ENCODE measurements around the gene CNTNAP5. TPM values are rescaled to one million over a fixed set of nuclear protein-coding genes. Genes with fewer than 3 reads are reported as not detected.

The CNTNAP5 gene
- total and polyA plus RNA-seq, 4 donors: not detected

DNA sequence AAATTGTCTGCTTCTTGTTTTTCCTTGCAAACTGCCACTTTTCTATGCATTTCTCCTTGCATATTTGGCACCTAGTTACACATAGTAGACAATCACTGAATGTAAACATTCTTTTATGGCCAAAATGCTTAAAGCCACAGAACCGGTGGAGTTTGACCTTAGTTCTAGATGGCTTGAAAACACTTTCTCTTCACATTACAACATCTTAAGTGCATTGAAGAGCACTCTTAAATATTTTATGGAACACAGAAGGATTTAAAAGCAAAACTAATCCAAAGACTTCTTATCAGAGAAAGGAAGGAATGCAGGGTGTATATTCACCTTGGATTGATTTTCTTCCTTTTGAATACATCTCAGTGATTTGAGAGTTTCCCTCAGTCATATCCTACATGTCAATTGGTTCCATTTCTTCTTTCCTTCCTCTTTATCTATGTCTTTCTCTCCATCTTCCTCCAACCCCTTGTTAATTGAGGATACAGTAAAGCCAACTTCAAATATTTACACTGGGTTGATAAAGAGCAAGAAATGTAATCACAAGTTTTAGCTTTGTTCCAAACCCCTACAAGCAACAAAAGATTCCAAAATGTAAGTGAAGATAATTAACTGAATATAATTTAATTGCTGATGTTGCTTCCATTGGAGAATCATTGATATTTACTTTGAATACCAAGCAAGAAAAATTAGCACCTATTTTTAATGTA lies 548.0 kb downstream of the CNTNAP5 start:
- Histone ChIP-seq H3K27me3 (ENCODE audit: control insufficient read depth in 4 of 4, insufficient read depth in 4 of 4, low read length in 3 of 4) (no peaks in the 10 kb centered on the region), H3K36me3 (ENCODE audit: control insufficient read depth in 4 of 4, insufficient read depth in 3 of 4, low read depth in 1 of 4, low read length in 3 of 4) (no peaks in the 10 kb centered on the region), H3K9ac (ENCODE audit: low read depth in 1 of 2, low read length in 2 of 2) (no peak overlapping the region), H3K27ac (ENCODE audit: low read depth in 1 of 2, low read length in 2 of 2) (no peak overlapping the region), H3K9me3 (ENCODE audit: control insufficient read depth in 4 of 4, low read length in 3 of 4) (no peaks in the 10 kb centered on the region), H3K4me1 (ENCODE audit: control insufficient read depth in 4 of 4, insufficient read depth in 4 of 4, low read length in 3 of 4) (peaks cover 0 to 9% (median 1%) of the 10 kb centered on the region in 4 donors), H3K4me3 (ENCODE audit: low read depth in 1 of 3, low read length in 3 of 3) (no peak overlapping the region)
- DNase-seq (ENCODE audit: low spot score): no peak
- WGBS: 30% methylated on average over 1 of the region's 1 CpG
- TF ChIP-seq, protein P1, sequence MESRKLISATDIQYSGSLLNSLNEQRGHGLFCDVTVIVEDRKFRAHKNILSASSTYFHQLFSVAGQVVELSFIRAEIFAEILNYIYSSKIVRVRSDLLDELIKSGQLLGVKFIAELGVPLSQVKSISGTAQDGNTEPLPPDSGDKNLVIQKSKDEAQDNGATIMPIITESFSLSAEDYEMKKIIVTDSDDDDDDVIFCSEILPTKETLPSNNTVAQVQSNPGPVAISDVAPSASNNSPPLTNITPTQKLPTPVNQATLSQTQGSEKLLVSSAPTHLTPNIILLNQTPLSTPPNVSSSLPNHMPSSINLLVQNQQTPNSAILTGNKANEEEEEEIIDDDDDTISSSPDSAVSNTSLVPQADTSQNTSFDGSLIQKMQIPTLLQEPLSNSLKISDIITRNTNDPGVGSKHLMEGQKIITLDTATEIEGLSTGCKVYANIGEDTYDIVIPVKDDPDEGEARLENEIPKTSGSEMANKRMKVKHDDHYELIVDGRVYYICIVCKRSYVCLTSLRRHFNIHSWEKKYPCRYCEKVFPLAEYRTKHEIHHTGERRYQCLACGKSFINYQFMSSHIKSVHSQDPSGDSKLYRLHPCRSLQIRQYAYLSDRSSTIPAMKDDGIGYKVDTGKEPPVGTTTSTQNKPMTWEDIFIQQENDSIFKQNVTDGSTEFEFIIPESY (IDR thresholded peaks at IDR 0.05): no peak
- TF ChIP-seq MAX (IDR thresholded peaks at IDR 0.05) (no peak), YY1 (IDR thresholded peaks at IDR 0.05) (no peak), TAF1 (conservative IDR thresholded peaks at IDR 0.05) (no peak), GABPA (IDR thresholded peaks at IDR 0.05 in 1 of 2, conservative IDR thresholded peaks at IDR 0.05 in 1 of 2) (no peak), EGR1 (IDR thresholded peaks at IDR 0.05; ENCODE audit: low read depth in 2 of 2) (no peak), FOXA2 (IDR thresholded peaks at IDR 0.05) (no peak), JUND (IDR thresholded peaks at IDR 0.05) (no peak), RXRA (IDR thresholded peaks at IDR 0.05) (no peak), HNF4G (IDR thresholded peaks at IDR 0.05) (no peak), ATF3 (IDR thresholded peaks at IDR 0.05) (no peak), HNF4A (conservative IDR thresholded peaks at IDR 0.05) (no peak)
- TF ChIP-seq, protein P2, sequence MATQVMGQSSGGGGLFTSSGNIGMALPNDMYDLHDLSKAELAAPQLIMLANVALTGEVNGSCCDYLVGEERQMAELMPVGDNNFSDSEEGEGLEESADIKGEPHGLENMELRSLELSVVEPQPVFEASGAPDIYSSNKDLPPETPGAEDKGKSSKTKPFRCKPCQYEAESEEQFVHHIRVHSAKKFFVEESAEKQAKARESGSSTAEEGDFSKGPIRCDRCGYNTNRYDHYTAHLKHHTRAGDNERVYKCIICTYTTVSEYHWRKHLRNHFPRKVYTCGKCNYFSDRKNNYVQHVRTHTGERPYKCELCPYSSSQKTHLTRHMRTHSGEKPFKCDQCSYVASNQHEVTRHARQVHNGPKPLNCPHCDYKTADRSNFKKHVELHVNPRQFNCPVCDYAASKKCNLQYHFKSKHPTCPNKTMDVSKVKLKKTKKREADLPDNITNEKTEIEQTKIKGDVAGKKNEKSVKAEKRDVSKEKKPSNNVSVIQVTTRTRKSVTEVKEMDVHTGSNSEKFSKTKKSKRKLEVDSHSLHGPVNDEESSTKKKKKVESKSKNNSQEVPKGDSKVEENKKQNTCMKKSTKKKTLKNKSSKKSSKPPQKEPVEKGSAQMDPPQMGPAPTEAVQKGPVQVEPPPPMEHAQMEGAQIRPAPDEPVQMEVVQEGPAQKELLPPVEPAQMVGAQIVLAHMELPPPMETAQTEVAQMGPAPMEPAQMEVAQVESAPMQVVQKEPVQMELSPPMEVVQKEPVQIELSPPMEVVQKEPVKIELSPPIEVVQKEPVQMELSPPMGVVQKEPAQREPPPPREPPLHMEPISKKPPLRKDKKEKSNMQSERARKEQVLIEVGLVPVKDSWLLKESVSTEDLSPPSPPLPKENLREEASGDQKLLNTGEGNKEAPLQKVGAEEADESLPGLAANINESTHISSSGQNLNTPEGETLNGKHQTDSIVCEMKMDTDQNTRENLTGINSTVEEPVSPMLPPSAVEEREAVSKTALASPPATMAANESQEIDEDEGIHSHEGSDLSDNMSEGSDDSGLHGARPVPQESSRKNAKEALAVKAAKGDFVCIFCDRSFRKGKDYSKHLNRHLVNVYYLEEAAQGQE (IDR thresholded peaks at IDR 0.05): no peak

GRCh38 chr2:124575497-124575896 lies 550.4 kb downstream of the CNTNAP5 start:
- H3K9ac ChIP-seq (ENCODE audit: low read depth in 1 of 2, low read length in 2 of 2): no peak overlapping the region
- 45% methylated on average over 2 of the region's 2 CpGs for WGBS
- no peak overlapping the region for H3K4me3 ChIP-seq (ENCODE audit: low read depth in 1 of 3, low read length in 3 of 3)
- peaks cover 0 to 9% (median 1%) of the 10 kb centered on the region in 4 donors for H3K4me1 ChIP-seq (ENCODE audit: control insufficient read depth in 4 of 4, insufficient read depth in 4 of 4, low read length in 3 of 4)
- H3K27me3 ChIP-seq (ENCODE audit: control insufficient read depth in 4 of 4, insufficient read depth in 4 of 4, low read length in 3 of 4): no peaks in the 10 kb centered on the region
- TF ChIP-seq SP1 (IDR thresholded peaks at IDR 0.05): no peak
- TF ChIP-seq HNF4A (conservative IDR thresholded peaks at IDR 0.05): peak in 1 of 2 donors; percentile 19
- peak in 1 of 2 donors; percentile 35 for TF ChIP-seq RXRA (IDR thresholded peaks at IDR 0.05)
- no peaks in the 10 kb centered on the region for H3K9me3 ChIP-seq (ENCODE audit: control insufficient read depth in 4 of 4, low read length in 3 of 4)
- DNase-seq (ENCODE audit: low spot score): no peak
- no peaks in the 10 kb centered on the region for H3K36me3 ChIP-seq (ENCODE audit: control insufficient read depth in 4 of 4, insufficient read depth in 3 of 4, low read depth in 1 of 4, low read length in 3 of 4)
- no peak overlapping the region for H3K27ac ChIP-seq (ENCODE audit: low read depth in 1 of 2, low read length in 2 of 2)
